CD4-positive, CD25-positive, alpha-beta regulatory T cell (primary cell): Measurements from ENCODE around the gene FOXB1. TPM values are rescaled to one million over a fixed set of nuclear protein-coding genes. Genes with fewer than 3 reads are reported as not detected.

Experiments
- ATAC-seq, 2 donors: fragments of 150-1000 bp; cut with Tn5 transposase; one replicate each; pipeline ENCODE4 v1.10.0; 2021; ENCODE audit warnings: low read depth in 2 of 2, moderate number of reproducible peaks in 2 of 2, moderate library complexity in 1 of 2
- DNase-seq, 3 donors: peaks; one replicate each; pipeline versions ENCODE4 v3.0.0 to v3.0.0-alpha.2; 2012 to 2022; ENCODE audit warnings: mixed read lengths in 1 of 3
- H3K27ac ChIP-seq: one replicate; pipeline ENCODE4 v1.7.0; 2013; ENCODE audit warnings: mild to moderate bottlenecking, low read length; ENCODE audit not compliant: insufficient read depth, poor library complexity, severe bottlenecking
- H3K27me3 ChIP-seq: one replicate; pipeline ENCODE4 v1.7.0; 2013; ENCODE audit warnings: low read length; ENCODE audit not compliant: control insufficient read depth, insufficient read depth
- H3K36me3 ChIP-seq: one replicate; pipeline ENCODE4 v1.7.0; 2013; ENCODE audit warnings: mild to moderate bottlenecking, low read length, moderate library complexity; ENCODE audit not compliant: control insufficient read depth, insufficient read depth
- H3K4me1 ChIP-seq: 2 replicates; pipeline ENCODE4 v1.7.0; 2013; ENCODE audit warnings: mild to moderate bottlenecking, low read length; ENCODE audit not compliant: insufficient read depth, control insufficient read depth, poor library complexity, severe bottlenecking
- H3K4me3 ChIP-seq: one replicate; pipeline ENCODE4 v1.7.0; 2013; ENCODE audit warnings: low read depth, mild to moderate bottlenecking, low read length, moderate library complexity
- H3K9me3 ChIP-seq, 2 experiments: 1 replicate in 1 of 2; 2 replicates in 1 of 2; pipeline ENCODE4 v1.7.0; 2013; ENCODE audit warnings: low read length in 2 of 2, mild to moderate bottlenecking in 1 of 2, moderate library complexity in 1 of 2; ENCODE audit not compliant: control insufficient read depth in 2 of 2
- H3K27ac Mint-ChIP-seq, 3 donors: one replicate each; pipeline ENCODE4 v1.8.0; 2020 to 2022; ENCODE audit warnings: mild to moderate bottlenecking in 3 of 3, mixed read lengths in 3 of 3, moderate library complexity in 2 of 3
- H3K27me3 Mint-ChIP-seq: one replicate; pipeline ENCODE4 v1.8.0; 2022; ENCODE audit warnings: mild to moderate bottlenecking, mixed read lengths
- H3K36me3 Mint-ChIP-seq: one replicate; pipeline ENCODE4 v1.8.0; 2020; ENCODE audit warnings: mixed read lengths
- H3K4me1 Mint-ChIP-seq, 4 donors: one replicate each; pipeline ENCODE4 v1.8.0; 2020 to 2022; ENCODE audit warnings: mixed read lengths in 4 of 4, mild to moderate bottlenecking in 1 of 4
- H3K4me3 Mint-ChIP-seq, 4 donors: one replicate each; pipeline ENCODE4 v1.8.0; 2020 to 2022; ENCODE audit warnings: mild to moderate bottlenecking in 4 of 4, mixed read lengths in 4 of 4, moderate library complexity in 3 of 4
- H3K9me3 Mint-ChIP-seq, 7 donors: one replicate each; pipeline ENCODE4 v1.8.0; 2020 to 2022; ENCODE audit warnings: mixed read lengths in 7 of 7, mild to moderate bottlenecking in 3 of 7, moderate library complexity in 2 of 7
- polyA plus RNA-seq, 4 donors: library from polyadenylated mRNA; unstranded; fragments of 300-500 nt; fragmentation: Illumina TruSeq; gene quantifications; one replicate each; pipeline ENCODE4 v1.2.3, GENCODE V29; 2021
- total RNA-seq: library from RNA; stranded (reverse); gene quantifications from one replicate; pipeline ENCODE4 v1.2.3, GENCODE V29; 2022

Gene FOXB1
- total and polyA plus RNA-seq, 5 donors from 2014 or later, result 0.46 to 4.0 (median 1.2) TPM

DNA sequence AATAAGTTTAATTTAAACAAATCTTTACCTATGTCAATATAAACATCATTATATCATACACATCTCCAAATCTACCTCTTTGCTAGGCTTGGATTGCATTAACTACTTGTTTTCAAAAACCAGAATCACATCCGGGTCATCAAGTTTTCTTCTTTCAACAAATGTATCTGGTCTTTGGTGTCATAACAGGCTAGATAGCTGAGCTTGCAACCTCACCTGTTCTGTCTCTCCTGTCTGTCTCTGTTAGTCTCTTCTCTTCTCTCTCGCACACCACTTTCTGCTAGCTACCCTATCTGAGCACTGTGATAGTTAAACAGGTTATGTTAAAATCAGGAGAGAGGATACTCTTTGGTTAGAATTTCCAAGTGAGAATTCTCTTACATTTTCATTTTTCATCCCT lies 6.7 kb downstream of the FOXB1 start:
- Mint-ChIP-seq H3K9me3 (peaks cover 0 to 4% (median 0%) of the 10 kb centered on the region in 7 donors), H3K27ac (peak overlapping the region in 1 of 3 donors; percentile 48), H3K36me3 (no peaks in the 10 kb centered on the region), H3K4me3 (no peak overlapping the region), H3K4me1 (peaks cover 7 to 20% (median 12%) of the 10 kb centered on the region in 4 donors), H3K27me3 (peaks cover 86% of the 10 kb centered on the region)
- Histone ChIP-seq H3K27ac (no peak overlapping the region), H3K4me3 (no peak overlapping the region), H3K36me3 (no peaks in the 10 kb centered on the region), H3K27me3 (peaks cover 71% of the 10 kb centered on the region), H3K4me1 (peaks cover 13% of the 10 kb centered on the region), H3K9me3 (no peaks in the 10 kb centered on the region)
- DNase-seq, result no peak
- ATAC-seq, result no peak

DNA sequence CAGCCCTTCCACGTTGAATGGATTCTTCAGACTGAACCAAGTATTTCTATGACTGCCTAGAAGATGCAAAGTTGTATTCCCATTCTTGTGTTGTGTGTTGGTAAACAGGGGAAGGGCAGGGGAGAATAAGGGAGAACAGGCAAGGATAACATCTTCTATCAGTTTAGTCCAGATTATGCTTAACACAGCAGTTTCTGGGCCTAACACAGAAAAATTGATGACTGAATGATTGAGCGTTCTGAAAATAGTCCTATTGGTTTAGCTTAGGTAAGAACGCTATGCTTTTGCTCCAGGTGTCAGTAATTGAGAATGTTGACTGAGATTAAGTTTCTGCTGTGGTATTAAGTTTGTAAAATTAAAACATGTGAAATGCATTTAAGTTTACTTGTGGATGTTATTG lies 8.6 kb downstream of the FOXB1 start:
- Histone ChIP-seq H3K27ac (no peak overlapping the region), H3K4me1 (peaks cover 3% of the 10 kb centered on the region), H3K36me3 (no peaks in the 10 kb centered on the region), H3K9me3 (peaks cover 0 to 2% of the 10 kb centered on the region in 2 experiments), H3K27me3 (peaks cover 60% of the 10 kb centered on the region), H3K4me3 (no peak overlapping the region)
- H3K27me3 Mint-ChIP-seq, result peaks cover 70% of the 10 kb centered on the region
- H3K4me3 Mint-ChIP-seq, result no peak overlapping the region
- no peak overlapping the region for H3K27ac Mint-ChIP-seq
- DNase-seq (no peak), ATAC-seq (no peak)
- H3K4me1 Mint-ChIP-seq, result peaks cover 0 to 16% (median 7%) of the 10 kb centered on the region in 4 donors
- H3K9me3 Mint-ChIP-seq, result peaks cover 0 to 6% (median 2%) of the 10 kb centered on the region in 7 donors
- H3K36me3 Mint-ChIP-seq, result peaks cover 6% of the 10 kb centered on the region

DNA sequence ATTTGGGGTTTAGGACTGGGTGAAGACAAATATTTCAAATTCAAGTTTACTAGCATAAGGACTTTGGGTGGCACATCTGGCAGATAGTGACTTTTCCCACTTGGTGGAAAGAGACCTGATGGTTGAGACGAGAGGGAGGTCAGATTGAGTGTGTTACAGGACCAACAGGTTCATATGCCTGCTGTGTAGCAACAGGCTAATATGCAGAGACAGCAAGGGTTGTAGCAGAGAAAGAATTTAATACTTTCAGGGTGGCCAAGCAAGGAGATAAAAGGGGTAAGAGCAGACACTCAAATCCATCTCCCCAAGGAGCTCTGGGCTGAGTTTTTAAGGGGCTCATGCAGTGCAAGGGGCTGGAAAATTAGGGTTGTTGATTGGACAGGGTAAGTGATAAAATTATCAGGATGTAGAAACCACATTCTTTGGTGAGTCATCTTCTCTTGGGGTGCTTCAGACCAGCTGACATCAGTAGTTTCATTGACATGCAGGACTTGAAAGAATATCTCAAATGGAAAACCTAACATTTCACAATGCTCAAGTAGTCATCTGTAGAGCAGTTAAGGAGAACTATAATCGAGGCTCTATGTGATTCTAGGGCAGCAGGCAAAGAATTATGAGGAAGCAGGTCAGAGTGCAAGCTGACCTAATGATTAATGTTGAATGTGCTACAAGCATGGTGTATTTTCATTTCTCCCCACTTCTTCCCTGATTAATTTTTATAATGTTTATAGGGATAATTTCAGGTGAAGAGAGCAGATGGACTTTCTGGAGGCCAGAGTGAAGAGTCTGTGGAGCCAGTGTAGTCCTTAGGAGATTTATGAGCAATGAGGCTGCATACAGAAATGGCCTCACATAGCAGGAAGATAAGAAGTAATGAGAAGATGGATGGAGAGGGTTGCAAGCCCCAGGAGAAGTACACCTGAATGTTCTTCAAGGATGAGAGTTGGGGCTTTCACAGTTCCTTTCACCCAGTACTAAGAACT lies 13.7 kb downstream of the FOXB1 start:
- Mint-ChIP-seq H3K36me3 (peaks cover 7% of the 10 kb centered on the region), H3K9me3 (peaks cover 0 to 11% (median 2%) of the 10 kb centered on the region in 7 donors), H3K27me3 (peaks cover 22% of the 10 kb centered on the region), H3K27ac (peak overlapping the region in 2 of 3 donors; percentile 4 to 36), H3K4me1 (peaks cover 0 to 19% (median 12%) of the 10 kb centered on the region in 4 donors), H3K4me3 (peak overlapping the region in 1 of 4 donors; percentile 1)
- Histone ChIP-seq H3K27me3 (peaks cover 13% of the 10 kb centered on the region), H3K36me3 (no peaks in the 10 kb centered on the region), H3K27ac (no peak overlapping the region), H3K9me3 (peaks cover 0 to 2% of the 10 kb centered on the region in 2 experiments), H3K4me1 (peaks cover 4% of the 10 kb centered on the region), H3K4me3 (no peak overlapping the region)
- DNase-seq (peak in 1 of 3 donors; percentile 54), ATAC-seq (peak; percentile 31 to 42)

DNA sequence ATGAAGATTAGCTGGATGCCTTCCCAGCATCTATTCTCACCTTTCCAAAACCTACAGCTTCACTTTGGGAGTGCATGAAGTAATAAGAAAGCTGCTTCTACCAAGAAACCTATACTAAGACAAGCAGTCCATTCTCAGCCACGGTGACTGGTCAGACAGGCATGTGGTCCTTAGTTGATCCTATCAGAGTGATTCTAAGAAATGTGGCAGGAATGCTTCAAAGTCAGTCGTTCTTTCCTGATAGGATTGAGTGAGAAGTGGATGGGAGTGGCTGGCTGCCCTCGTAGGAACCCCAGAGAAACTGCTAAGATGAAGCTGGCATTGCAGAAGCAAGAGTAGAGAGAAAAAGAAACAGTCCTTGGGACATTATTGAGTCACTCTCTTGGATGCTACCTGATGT lies 16.6 kb downstream of the FOXB1 start:
- H3K36me3 ChIP-seq, result no peaks in the 10 kb centered on the region
- H3K27ac ChIP-seq, result no peak overlapping the region
- no peak for ATAC-seq
- no peak overlapping the region for H3K4me3 ChIP-seq
- peaks cover 2% of the 10 kb centered on the region for H3K27me3 ChIP-seq
- no peak for DNase-seq
- Mint-ChIP-seq H3K4me3 (no peak overlapping the region), H3K9me3 (peaks cover 0 to 11% (median 2%) of the 10 kb centered on the region in 7 donors), H3K4me1 (peaks cover 0 to 19% (median 14%) of the 10 kb centered on the region in 4 donors), H3K27me3 (peaks cover 7% of the 10 kb centered on the region), H3K36me3 (peaks cover 7% of the 10 kb centered on the region), H3K27ac (no peak overlapping the region)
- H3K4me1 ChIP-seq, result peaks cover 4% of the 10 kb centered on the region
- H3K9me3 ChIP-seq, result peaks cover 0 to 2% of the 10 kb centered on the region in 2 experiments

DNA sequence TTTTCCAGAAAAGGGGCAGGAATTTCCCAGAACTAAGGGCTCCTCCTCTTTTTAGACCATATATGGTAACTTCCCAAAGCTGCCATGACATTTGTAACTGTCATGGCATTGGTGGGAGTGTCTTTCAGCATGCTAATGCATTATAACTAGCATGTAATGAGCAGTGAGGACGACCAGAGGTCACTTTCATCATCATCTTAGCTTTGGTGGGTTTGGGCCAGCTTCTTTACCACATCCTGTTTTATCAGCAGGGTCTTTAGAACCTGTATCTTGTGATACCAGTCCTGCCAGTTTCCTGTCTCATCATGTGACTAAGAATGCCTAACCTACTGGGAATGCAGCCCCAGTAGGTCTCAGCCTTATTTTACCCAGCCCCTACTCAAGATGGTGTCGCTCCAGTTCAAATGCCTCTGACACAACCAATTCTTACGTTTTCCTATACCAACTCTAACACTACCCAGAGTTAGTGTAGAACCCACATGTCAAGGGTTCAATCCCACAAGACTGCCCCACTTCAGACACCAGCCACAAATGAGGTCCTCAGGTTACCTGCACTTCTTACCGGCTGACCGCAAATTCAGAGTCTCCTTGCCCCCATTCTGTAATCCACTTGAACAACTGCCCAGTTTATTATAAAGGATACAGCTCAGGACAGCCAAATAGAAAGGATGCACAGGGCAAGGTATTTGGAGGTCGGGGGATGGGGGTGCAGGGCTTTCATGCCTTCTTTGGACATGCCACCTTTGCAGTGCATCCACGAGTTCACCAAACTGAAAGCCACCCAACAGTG lies 17.7 kb downstream of the FOXB1 start:
- H3K27me3 Mint-ChIP-seq, result peaks cover 6% of the 10 kb centered on the region

DNA sequence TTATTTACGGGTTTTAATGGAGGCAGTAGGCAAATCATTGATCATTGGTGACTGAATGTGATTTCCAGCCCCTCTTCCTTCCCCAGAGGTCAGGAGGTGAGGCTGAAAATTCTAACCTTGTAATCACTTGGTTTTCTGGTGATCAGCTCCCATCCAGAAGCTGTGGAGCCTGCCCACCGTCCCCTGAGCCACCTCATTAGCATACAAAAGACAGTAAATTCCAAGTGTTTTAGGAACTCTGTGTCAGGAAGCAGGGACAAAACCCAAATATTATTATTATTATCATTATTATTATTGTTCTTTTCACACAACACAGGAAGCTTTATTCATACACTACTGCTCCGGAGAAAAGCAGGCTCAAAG lies 18.2 kb downstream of the FOXB1 start:
- ATAC-seq (no peak), DNase-seq (no peak)
- peaks cover 6% of the 10 kb centered on the region for H3K27me3 Mint-ChIP-seq
- Histone ChIP-seq H3K4me1 (peaks cover 4% of the 10 kb centered on the region), H3K27ac (no peak overlapping the region), H3K27me3 (no peaks in the 10 kb centered on the region), H3K9me3 (peaks cover 0 to 1% of the 10 kb centered on the region in 2 experiments), H3K36me3 (no peaks in the 10 kb centered on the region), H3K4me3 (no peak overlapping the region)
- H3K4me3 Mint-ChIP-seq, result no peak overlapping the region
- no peak overlapping the region for H3K27ac Mint-ChIP-seq
- peaks cover 0 to 8% (median 0%) of the 10 kb centered on the region in 7 donors for H3K9me3 Mint-ChIP-seq
- peaks cover 4% of the 10 kb centered on the region for H3K36me3 Mint-ChIP-seq
- peaks cover 0 to 16% (median 11%) of the 10 kb centered on the region in 4 donors for H3K4me1 Mint-ChIP-seq

More for the DNA sequence above, 17.7 kb downstream of the FOXB1 start:
- peaks cover 0 to 11% (median 2%) of the 10 kb centered on the region in 7 donors for H3K9me3 Mint-ChIP-seq
- DNase-seq, result no peak
- peaks cover 0 to 19% (median 14%) of the 10 kb centered on the region in 4 donors for H3K4me1 Mint-ChIP-seq
- Histone ChIP-seq H3K27me3 (no peaks in the 10 kb centered on the region), H3K9me3 (peaks cover 0 to 2% of the 10 kb centered on the region in 2 experiments), H3K36me3 (no peaks in the 10 kb centered on the region), H3K27ac (no peak overlapping the region), H3K4me1 (peaks cover 4% of the 10 kb centered on the region), H3K4me3 (no peak overlapping the region)
- peak overlapping the region in 1 of 3 donors; percentile 9 for H3K27ac Mint-ChIP-seq
- no peak overlapping the region for H3K4me3 Mint-ChIP-seq
- peaks cover 7% of the 10 kb centered on the region for H3K36me3 Mint-ChIP-seq
- no peak for ATAC-seq

DNA sequence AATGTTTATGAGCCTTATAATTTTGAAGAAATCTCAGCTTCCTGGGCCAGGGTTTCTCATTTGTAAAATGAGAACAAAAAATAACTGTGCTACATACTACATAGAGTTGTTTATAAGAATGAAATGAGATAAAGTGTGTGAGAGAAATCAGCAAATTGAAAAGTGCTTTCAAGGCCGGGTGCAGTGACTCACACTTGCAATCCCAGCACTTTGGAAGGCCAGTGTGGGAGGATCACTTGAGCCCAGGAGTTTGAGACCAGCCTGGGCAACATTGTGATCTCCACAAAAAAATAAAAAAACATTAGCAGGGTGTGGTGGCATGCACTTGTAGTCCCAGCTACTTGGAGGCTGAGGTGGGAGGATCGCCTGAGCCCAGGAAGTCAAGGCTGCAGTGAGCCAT lies 22.4 kb downstream of the FOXB1 start:
- H3K27me3 Mint-ChIP-seq, result peaks cover 11% of the 10 kb centered on the region
- H3K4me1 Mint-ChIP-seq, result peaks cover 0 to 4% (median 4%) of the 10 kb centered on the region in 4 donors
- Histone ChIP-seq H3K27ac (no peak overlapping the region), H3K4me3 (no peak overlapping the region), H3K27me3 (no peaks in the 10 kb centered on the region), H3K4me1 (no peaks in the 10 kb centered on the region), H3K9me3 (no peaks in the 10 kb centered on the region), H3K36me3 (no peaks in the 10 kb centered on the region)
- H3K27ac Mint-ChIP-seq, result no peak overlapping the region
- no peaks in the 10 kb centered on the region for H3K9me3 Mint-ChIP-seq
- DNase-seq (no peak), ATAC-seq (no peak)
- no peaks in the 10 kb centered on the region for H3K36me3 Mint-ChIP-seq
- no peak overlapping the region for H3K4me3 Mint-ChIP-seq
